GM19043 (cell line): ENCODE measurements around the gene TBC1D28.
"Not testable (repeated sequence)": the region's sequence is repeated elsewhere in the genome, so short reads cannot be mapped to it uniquely, and the experiment has no call there.

Experiments
- ATAC-seq: cut with Tn5 transposase; IDR thresholded peaks from one replicate; pipeline ENCODE4 v1.9.1; 2021; ENCODE audit warnings: low read depth; ENCODE audit not compliant: unreplicated experiment

Gene TBC1D28

DNA sequence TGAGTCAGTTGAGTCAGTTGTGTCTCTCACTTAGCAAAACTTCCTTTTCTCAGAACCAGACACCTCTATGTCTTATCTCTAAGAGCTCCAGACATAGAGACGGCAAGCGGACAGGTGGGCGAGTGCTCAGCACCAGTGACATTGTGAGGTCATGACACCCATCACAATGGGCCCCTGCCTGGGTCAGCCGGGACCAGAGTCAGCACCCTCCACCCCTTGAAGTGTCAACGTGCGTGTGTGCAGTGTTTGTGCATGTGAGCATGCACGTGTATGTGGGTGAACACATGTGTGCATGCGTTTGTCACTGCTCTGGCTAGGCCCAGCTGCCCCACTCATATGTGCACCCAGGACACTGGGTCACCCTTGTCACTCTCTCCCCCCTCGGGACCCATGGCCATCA lies at the start of gene TBC1D28:
TBC1D28 (minus strand) TSS at position 101 of the 400 bp plus-strand sequence. CDS start 3,039 bp downstream, outside the sequence.
- not testable (repeated sequence) for ATAC-seq

DNA sequence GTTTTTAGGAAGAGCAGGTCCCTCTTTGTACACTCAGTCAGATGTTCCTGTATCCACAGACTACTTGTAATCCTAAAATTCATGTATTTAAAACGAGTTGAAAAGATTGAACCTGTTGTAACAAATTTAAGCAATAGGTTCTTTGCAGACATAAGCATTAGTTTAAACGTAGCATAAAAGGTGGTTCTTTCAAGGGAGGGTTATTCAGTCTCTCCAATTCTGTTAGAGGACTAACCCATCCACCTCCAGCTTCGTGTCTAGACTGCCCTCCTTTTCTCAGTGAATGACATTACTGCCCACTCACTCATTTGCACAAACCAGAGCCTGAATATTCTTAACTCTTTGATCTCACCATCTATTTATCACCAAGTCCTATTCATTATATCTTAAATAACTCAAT lies 38.5 kb upstream of the TBC1D28 start:
- ATAC-seq: not testable (repeated sequence)

DNA sequence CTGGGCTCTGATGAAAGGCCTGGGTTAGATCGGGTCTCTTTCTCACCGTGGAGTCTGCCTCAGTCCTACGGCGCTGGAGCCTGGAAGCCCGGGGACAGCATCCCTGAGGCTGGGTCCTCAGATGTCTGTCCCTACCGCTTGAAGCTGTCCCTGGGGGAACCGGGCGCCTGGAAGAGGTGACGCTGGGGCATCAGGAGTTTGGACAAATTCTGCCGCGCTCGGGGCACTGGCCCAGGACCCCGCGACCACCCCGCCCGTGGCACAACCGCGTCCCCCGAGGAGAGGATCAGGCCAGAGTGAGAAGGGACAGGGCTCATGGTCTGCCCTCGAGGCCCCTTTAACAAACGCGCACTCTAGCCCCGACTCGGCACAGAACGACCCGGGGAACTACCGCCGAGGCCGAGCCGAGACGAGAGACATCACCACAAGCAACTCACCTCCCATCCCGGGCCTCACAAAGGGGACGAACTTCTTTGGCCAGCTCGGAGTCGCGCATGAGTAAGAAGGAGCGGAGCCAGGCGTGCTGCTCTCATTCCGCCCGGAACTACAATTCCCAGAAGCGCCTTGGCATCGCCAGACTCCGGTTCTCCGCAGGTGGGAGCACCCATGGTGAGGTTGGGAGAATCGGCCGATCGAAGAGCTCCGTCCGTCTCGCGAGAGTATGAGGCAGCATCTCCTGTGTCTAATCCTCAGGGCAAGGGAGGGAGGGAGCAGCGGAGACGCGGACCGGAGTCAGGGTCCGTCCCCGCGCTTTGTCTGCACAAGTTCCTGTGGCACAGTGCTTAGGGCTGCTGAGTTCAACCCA lies 37.8 kb upstream of the TBC1D28 start, which contains the start of gene FOXO3B:
FOXO3B (minus strand) TSS at position 548 of the 805 bp plus-strand sequence. CDS start 663 bp downstream, outside the sequence.
- peak; percentile 92 for ATAC-seq

- ATAC-seq: not testable (repeated sequence)
These were observed 33.2 kb upstream of the TBC1D28 start for GRCh38 chr17:18677381-18677780.

DNA sequence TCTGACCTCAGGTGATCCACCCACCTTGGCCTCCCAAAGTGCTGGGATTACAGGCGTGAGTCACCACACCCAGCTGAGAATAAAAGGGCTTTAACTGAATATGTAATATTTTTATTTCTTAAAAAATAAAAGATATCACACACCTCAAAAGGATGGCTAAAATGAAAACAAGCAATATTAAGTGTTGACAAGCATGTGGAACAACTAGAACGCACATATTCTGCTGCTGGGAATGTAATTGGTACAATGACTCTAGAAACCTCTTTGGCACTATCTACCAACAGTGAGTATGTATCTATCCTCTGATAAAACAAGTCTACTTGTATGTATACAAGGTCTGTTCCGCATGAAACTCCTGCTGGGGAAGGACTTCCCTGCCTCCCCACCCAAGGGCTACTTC lies 32.7 kb upstream of the TBC1D28 start:
- not testable (repeated sequence) for ATAC-seq

GRCh38 chr17:18672395-18673227 lies 28.4 kb upstream of the TBC1D28 start:
- ATAC-seq: not testable (repeated sequence)

- ATAC-seq: not testable (repeated sequence)
These were observed 24.4 kb upstream of the TBC1D28 start for GRCh38 chr17:18668625-18669024.

GRCh38 chr17:18667535-18667934 lies 23.3 kb upstream of the TBC1D28 start:
- ATAC-seq: not testable (repeated sequence)

DNA sequence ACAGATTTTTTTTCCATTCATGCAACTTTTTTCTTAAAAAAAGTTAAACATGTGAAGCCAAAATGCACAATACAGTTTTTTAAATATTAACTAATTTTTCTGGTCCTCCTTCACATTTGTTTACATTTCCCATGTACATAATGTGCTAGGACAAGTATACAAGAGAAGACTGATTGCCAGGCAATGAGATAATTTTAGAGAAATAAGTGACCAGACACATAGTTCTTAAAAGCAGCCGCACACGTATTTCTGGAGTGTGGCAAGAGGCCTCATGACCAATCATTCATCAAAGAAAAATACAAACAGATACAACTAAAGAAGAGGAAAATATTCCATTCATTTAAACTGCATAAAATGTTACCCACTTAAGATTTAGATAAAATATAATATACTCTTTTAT lies 22.1 kb upstream of the TBC1D28 start:
- not testable (repeated sequence) for ATAC-seq

DNA sequence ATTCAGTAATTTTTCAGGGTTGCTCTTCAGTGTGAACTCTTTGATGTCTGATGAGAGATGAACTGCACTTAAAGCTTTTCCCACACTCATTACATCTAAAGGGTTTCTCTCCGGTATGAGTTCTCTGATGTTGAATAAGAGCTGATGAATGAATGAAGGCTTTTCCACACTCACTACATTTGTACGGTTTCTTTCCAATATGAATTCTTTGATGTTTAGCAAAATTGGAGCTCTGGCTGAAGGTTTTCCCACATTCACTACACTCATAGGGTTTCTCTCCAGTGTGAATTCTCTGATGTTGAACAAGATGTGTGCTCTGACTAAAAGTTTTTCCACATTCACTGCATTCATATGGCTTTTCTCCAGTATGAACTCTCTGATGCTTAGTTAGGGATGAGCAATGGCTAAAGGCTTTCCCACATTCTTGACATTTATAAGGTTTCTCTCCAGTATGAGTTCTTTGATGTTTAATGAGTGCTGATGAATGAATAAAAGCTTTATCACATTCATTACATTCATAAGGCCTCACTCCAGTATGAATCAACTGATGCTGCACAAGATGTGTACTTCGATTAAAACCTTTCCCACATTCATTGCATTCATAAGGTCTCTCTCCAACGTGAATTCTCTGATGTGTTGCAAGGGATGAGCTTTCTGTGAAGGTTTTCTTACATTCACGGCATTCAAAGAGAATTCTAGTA lies 17.9 kb upstream of the TBC1D28 start:
- ATAC-seq: not testable (repeated sequence)

GRCh38 chr17:18650094-18650493 lies 5.9 kb upstream of the TBC1D28 start:
- not testable (repeated sequence) for ATAC-seq

- ATAC-seq: not testable (repeated sequence)
These were observed 1.1 kb downstream of the TBC1D28 start for GRCh38 chr17:18643124-18643523.

DNA sequence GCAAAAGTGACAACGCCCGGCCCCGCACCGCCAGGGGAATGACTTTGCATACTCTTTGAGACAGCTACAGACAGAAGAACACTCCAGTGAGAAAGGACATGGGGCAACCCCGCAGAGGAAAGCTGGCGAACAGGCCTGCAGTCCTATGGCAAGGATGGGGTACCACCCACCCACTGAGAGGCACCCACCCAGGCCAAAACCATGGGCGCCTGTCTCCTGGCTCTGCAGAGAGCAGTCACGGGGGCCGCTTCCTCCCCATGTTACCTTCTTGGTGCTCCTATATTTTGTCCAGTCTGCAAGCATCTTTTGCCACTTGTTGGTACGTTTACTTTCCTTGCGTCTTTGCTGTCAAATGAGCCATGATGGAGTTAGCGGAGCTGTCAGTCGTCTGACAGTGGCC lies 5.8 kb downstream of the TBC1D28 start:
- ATAC-seq: not testable (repeated sequence)

GRCh38 chr17:18636237-18636636 lies 8.0 kb downstream of the TBC1D28 start:
- ATAC-seq: not testable (repeated sequence)

DNA sequence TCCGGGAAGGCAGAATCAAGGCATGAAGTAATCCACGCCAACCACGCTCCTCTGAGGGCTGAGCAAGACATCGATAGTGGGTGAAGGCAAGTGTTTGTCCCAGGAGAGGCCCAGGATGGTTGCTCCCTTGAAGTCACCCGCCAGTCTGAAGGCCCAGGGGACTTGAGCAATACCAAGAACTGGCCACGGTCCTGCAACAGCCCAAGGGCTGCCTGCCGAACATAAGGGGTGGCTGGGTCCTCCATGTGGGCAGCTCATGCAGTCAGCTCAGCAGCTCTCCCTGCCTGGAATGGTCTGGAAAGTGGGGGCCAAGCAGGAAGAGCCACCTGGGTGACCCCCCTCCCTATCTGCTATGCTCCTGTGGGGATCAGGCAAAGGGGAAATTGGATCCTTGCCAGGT lies 8.4 kb downstream of the TBC1D28 start:
- ATAC-seq: not testable (repeated sequence)

DNA sequence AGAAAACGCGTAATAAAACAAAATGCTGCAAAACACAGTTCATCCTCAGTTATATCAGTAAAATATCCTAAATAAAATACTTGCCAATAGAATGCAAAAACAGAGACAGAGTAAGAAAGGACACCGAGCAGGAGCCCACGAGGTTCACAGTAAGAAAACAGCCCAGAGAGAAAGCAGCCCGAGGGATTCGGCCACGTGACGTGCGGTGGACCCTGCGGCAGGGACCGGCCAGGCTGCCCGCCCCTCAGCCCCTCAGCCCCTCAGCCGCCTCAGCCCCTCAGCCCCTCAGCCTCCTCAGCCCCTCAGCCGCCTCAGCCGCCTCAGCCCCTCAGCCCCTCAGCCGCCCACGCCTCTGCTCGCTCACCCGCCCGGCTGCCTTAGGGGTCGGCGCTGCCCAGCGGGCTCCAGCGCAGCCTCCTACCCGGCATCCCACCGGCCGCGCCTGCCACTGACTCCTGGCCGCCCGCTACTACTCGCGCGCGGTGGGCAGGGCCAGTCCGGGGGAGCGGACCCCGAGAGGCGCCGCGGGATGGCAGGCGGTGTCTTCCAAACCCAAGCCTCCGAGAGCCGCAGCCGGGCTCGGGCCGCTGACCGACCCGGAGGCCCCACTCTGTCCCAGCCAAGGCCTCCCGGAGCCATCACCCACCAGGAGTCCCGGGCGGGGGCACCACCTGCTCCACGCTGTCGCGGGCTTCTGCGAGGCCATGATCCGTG lies 9.5 kb downstream of the TBC1D28 start:
- ATAC-seq: not testable (repeated sequence)

DNA sequence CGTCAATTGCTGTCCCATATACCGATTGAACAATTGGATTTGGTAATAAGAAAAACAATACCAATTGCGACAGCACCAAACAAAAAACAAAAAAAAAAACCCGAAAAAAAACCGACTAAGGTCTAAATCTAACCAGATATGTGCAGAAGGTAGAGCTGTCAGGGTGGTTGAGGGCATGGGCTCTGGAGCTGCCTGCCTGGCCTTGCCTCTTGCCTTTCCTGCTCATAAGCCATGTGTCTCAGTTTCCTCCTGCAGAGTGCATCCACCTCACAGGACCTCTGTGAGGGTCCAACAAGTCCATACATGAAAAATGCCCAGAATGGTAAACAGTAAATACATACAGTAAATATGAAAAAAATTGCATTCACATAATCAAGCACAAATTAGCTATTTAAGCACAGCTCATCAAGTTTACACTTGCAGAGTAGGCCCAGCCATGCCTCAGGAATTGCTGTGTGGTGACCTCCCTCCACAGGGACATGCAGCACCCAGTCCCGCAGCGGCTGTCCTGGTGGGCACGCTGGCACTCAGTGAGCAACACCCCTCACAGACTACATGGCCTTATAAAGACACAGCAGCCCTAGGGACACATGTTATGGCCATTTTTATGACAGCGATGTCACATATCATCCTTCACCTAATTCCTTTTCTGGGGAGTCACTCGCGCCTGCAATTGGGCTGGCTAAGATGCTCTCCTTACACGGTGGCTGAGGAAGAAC lies 17.9 kb downstream of the TBC1D28 start:
- no peak for ATAC-seq

DNA sequence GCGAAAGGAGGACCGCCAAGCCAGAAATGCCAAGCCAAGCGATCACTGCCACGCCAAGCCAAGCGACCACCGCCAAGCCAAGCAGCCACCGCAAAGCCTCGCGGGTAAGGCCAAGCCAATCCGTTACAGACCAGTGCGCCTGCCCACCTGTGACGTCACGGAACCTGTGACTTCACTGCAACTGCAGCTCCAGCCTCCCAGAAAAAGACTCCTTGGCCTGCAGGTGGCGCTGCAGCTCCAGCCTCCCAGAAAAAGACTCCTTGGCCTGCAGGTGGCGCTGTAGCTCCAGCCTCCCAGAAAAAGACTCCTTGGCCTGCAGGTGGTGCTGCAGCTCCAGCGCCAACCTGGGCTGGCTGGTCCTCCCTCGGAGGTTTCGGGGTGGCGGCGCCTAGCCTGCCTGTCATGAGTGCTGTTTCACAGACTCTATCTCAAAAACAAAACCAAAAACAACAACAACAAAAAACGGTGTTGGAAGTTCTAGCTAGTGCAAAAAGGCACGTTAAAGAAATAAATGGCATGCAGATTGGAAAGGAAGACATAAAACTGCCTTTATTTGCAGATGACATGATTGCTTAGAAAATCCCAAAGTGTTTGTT lies 18.6 kb downstream of the TBC1D28 start:
- not testable (repeated sequence) for ATAC-seq
